NCI-H460 (cell line): ENCODE results near the gene HDAC4. TPM values are rescaled to one million over a fixed set of nuclear protein-coding genes. Genes with fewer than 3 reads are reported as not detected.

Experiments used
- DNase-seq: peaks from one replicate; pipeline ENCODE4 v3.0.0-alpha.2; 2016; ENCODE audit warnings: low read depth; ENCODE audit errors: extremely low read depth
- total RNA-seq: library from RNA; depleted of rRNA; stranded (reverse); fragments of >200 nt; shearing (Covaris generic); gene quantifications from 2 replicates; pipeline ENCODE4 v1.2.3, GENCODE V29; 2014

The HDAC4 gene
- total RNA-seq, 1 experiment from 2014 or later, result 21.0 TPM

DNA sequence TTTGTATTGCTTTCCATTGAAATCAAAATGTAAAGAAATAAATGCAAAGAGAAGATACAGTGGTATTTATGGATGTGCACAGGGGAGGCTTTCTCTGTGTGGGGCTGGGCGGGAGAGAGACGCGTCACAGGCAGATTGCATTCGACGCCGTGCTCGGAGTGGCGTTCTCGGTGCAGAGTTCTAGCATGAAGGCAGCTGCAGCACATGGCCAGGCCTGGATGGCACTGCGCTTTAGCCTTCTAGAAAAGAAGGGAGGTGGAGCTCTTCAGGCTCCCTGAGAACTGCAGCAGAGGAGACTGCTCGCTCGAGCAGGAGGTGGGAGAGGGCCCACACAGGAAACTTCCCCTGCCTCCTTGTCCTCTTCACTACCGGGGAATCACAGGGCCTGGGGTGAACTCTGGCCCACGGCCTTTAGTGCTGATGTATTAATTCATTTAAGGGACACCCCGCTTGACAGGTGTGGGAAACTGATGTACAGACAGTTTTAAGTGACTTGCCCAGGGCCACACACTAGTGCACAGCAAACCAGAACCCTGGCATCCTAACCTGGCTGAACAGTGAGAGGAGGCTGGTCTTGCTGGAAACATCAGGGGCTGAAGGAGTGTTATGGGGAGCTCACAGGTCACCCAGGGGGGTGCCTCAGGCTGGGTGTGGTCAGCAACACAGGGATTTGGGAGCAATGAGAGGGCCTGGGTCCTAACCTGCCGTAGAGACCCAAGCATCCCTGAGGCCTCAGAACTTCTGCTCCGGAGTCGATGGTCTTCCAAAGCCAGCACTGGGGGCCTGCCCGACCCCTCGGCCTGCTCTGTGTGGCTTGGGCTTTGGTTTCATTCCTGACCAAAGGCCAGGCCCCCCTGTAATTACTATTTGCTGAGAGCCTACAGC, 199.9 kb downstream of the HDAC4 start:
- DNase-seq, result no peak

GRCh38 chr2:239199041-239199768, 201.6 kb downstream of the HDAC4 start:
- no peak for DNase-seq

DNA sequence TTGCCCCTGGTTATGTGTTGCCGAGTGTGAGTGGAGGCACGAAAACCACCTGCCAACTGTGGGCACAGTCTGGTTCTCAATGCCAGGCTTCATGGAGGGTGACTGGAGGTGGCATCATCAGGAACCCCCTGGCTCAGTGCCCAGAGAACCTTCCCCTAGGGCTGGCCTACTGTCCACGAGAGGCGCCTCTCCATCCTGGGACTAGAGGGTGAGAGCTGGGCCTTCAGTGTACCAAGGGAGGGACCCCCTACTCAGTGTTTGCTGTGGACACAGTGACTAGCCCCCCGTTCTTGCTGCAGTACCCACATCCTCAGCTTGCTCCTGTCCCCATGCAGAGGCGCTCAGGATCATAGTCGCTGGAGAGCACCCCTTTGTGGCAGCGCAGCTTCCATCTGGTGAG, 202.6 kb downstream of the HDAC4 start:
- no peak for DNase-seq

DNA sequence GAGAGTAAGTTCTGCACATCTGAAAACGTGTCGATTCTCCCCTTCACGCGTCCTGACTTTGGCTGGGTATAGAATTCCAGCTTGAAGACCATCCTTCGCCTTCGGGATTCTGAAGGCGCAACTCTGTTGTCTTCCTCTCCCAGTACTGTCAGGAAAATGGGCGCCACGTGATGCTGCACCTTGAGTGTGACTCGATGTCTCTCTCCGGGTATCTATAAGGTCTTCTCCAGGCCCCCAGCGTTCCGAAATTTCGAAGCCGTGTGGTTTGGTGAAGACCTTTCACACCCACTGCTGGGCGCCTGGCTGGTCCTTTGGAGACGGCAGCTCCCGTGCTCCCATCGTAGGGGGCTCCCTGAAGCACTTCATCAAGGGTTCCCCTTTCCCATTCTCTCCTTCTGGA, 203.7 kb downstream of the HDAC4 start:
- no peak for DNase-seq

DNA sequence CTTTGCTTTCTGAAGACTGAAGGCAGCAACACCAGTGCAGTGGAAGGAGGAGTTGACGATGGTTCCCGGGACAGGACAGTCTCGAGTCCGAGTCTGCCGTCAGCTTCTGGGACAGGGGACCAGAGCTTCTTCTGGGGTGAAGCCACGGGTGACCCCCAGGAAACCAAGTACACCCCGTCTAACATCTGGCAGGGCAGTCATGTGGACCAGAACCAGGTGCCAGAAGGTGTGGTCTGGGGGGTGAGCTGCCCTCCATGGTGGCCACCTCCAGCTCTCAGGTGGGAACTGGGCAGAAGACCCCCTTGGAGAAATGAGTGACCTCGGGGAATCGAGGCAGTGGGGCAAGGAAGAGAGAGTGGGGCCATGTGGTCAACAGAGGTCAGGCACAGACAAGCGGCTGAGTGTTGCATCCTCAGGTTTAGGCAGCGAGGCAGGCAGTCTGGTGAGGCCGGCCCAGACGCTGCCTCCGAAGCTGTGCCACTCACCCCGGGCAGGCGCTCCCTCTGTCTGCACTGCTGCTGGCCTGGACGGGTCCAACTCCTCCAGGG, 204.3 kb downstream of the HDAC4 start:
- DNase-seq, result no peak

GRCh38 chr2:239195992-239196391, 204.8 kb downstream of the HDAC4 start:
- no peak for DNase-seq

DNA sequence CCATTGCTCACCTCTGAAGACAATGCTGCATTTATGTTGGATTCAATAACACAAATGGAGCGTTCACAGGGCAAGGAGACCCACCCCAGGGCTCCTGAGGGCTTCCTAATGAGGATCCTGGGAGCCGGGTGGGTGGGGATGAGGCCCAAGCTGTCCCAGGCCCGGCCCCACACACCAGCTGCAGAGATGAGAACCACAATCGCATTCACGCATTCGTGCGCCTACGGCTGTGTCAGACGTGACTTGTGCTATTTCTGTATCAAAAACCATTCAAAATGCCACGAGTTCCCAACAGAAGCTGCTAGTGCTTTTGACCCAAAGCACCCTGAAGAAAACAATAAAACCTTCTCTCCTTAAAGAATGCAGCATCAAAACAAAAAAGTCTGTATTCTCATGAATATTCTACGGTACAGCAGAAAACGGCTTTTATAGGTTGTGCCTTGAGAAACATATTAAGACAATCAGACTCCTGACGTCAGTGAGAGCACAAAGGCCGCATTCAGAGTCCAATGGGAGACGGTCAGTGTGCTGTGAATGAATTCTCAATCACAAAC, 205.4 kb downstream of the HDAC4 start:
- DNase-seq, result no peak

GRCh38 chr2:239194731-239195317, 206.0 kb downstream of the HDAC4 start:
- DNase-seq, result no peak

- no peak for DNase-seq
These were observed 206.7 kb downstream of the HDAC4 start for GRCh38 chr2:239193925-239194677.

DNA sequence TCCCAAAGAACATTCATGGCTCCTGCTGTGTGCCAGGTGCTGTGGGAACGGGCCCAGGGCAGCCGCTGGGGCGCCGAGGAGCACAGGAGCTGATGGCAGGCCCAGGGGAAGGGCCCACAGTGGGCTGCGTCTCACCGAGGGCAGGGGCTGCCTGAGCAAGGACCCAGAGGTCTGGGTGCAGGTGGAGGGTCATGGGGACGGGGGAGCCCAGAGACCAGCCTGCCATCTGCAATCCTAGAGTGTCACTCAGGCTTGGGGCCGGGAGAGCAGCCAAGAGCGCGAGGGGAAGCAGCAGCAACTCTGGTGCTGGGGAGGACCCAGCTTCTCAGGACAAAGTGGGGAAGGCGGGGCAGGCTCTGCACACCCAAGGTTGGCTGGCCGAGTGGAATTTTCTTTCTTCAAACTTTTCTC, 207.4 kb downstream of the HDAC4 start:
- no peak for DNase-seq

DNA sequence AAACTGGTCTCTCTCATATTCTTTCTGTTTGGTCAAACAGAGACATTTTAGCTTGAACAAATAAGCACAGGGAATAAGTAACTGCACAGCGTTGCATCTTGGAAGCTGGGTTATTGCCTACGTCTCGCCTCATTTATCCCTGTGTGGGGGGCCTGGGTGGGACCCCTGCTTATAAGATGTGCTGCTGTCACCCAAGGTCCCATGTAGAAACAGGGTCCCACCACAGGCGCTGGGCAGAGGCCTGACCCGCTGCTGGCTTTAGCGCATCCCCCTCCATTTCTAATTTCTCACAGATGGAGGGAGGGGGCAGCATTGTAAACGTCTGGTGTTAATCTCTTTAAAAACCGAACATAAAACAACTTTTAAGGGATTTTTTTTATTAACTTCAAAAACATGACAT, 207.8 kb downstream of the HDAC4 start:
- DNase-seq, result no peak

- no peak for DNase-seq
These were observed 208.4 kb downstream of the HDAC4 start for GRCh38 chr2:239192456-239192855.

DNA sequence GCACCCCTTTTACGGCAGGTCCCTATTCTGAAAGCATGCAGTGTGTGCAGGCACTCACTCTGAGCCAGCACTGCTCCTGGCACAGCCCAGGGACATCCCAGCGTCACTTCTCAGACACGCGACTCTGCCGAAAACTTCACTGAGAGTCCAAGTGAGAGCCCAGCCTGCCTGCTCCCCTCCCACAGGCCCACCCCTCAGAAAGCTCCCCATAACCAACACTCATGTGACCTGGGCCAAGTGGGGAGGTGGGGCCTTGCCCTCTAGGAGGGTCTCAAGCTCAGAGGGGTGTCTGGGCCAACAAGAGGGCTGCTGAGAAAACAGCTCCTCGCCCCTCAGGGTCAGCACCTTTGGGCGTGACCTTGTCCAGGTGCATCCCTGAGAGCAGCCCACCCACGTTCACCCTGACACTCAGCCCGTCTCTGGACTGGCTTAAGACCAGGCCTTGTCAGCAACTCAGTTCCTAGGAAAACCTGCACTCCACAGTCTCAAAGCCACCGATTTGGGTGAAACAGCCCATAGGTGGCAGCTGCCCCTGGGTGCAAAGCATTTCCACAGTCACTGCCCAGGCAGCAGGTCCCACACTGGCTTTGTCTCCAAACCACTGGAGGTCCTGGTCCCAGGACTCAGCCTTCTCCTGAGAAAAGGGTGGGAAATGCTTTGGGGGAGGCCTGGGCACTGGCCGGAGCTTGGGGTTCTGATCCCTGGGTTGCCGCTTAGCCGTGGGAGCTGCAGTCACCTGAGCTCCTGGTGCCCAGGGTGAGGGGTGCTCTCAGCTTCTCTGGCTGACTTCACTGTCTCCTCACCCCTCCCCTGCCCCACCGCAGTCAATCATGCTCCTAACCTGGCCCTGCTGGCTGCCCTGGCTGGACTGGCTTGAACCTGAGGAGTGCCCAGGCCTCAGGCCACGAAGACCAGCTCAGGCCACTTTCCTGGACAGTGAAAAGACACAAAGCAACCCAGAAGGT, 209.6 kb downstream of the HDAC4 start:
- DNase-seq, result no peak

DNA sequence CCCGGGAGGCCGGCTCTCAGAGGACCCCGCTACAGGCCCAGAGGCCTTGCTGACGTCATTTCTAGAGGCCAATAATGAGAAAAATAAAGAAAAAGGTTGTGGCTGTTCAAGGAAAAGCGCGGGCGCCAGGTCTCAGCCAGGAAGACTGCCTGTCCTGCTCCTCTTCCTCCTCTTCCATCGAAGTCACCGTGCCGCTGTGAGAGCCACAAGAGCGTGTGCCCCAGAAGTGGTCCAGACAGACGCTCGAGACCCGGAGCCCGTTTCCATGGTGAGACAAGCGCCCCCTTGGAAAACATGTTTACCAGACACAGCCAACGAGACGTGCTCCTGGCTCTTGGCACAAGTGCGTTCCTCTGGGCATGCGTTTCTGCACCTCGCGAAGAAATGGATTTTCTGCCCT, 210.5 kb downstream of the HDAC4 start:
- DNase-seq, result no peak

GRCh38 chr2:239189711-239190131, 211.1 kb downstream of the HDAC4 start:
- no peak for DNase-seq

- no peak for DNase-seq
These were observed 212.3 kb downstream of the HDAC4 start for GRCh38 chr2:239188536-239188935.

- DNase-seq, result no peak
These were observed 213.2 kb downstream of the HDAC4 start for GRCh38 chr2:239187464-239188253.
